A673 (cell line): Measurements from ENCODE around the gene NBR1.

Experiments
- EZH2 ChIP-seq: fragments of 200-600 bp; sonication (generic); IDR thresholded peaks from 2 replicates; pipeline ENCODE4 v1.6.1; 2017; ENCODE audit warnings: borderline replicate concordance, low read depth, mild to moderate bottlenecking, mixed read lengths, antibody characterized with exemption, low read length; ENCODE audit not compliant: poor library complexity, severe bottlenecking
- TF ChIP-seq, protein P1 (sequence below): fragments of 300-800, 200-600 bp; sonication (generic); conservative IDR thresholded peaks from 2 replicates; pipeline ENCODE4 v1.5.1; 2017; ENCODE audit warnings: low read depth, mild to moderate bottlenecking, antibody characterized with exemption, low read length, moderate library complexity, mixed read lengths

DNA sequence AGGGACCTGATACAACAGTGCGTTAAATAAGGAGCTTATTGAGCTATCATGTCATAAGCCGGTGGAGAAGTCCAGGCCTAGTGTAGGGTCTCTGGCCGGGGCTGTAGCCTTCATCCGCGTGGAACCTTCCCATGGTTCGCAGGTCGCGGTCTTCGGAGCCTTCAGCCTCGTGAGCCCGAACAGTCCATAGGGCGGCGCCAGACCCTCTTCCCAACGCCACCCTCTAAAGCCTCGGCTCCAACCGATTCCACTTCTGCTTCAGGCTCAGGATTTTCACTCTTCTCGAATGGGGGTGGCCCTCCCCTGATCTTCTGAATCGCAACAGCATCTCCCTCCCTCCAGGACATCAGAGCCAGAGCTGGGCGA lies 35.6 kb upstream of the NBR1 start:
- TF ChIP-seq, protein P1, sequence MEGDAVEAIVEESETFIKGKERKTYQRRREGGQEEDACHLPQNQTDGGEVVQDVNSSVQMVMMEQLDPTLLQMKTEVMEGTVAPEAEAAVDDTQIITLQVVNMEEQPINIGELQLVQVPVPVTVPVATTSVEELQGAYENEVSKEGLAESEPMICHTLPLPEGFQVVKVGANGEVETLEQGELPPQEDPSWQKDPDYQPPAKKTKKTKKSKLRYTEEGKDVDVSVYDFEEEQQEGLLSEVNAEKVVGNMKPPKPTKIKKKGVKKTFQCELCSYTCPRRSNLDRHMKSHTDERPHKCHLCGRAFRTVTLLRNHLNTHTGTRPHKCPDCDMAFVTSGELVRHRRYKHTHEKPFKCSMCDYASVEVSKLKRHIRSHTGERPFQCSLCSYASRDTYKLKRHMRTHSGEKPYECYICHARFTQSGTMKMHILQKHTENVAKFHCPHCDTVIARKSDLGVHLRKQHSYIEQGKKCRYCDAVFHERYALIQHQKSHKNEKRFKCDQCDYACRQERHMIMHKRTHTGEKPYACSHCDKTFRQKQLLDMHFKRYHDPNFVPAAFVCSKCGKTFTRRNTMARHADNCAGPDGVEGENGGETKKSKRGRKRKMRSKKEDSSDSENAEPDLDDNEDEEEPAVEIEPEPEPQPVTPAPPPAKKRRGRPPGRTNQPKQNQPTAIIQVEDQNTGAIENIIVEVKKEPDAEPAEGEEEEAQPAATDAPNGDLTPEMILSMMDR = no peak
- TF ChIP-seq EZH2 = no peak
